Stimulated activated CD8-positive, alpha-beta memory T cell treated with anti-CD3 and anti-CD28 coated beads, Interleukin-4, amount 100 ng/mL, for 1 hour (primary cell): ENCODE measurements around the gene PPM1L.

ENCODE experiments used
- DNase-seq, 2 donors: peaks; one replicate each; pipeline ENCODE4 v3.0.0-alpha.2; 2020; ENCODE audit warnings: low read depth in 2 of 2, low spot score in 1 of 2

PPM1L gene

GRCh38 chr3:160928183-160928726 lies 172.2 kb downstream of the PPM1L start:
- no peak for DNase-seq

GRCh38 chr3:160929595-160929994 lies 173.6 kb downstream of the PPM1L start:
- DNase-seq: no peak

GRCh38 chr3:160931474-160931873 lies 175.4 kb downstream of the PPM1L start:
- DNase-seq: no peak

GRCh38 chr3:160935413-160936095 lies 179.5 kb downstream of the PPM1L start:
- no peak for DNase-seq

- peak; percentile 38 to 41 for DNase-seq
These were observed 186.0 kb downstream of the PPM1L start for GRCh38 chr3:160941885-160942494.

- DNase-seq: no peak
These were observed 188.0 kb downstream of the PPM1L start for GRCh38 chr3:160943996-160944395.

- no peak for DNase-seq
These were observed 189.3 kb downstream of the PPM1L start for GRCh38 chr3:160945336-160945735.

- no peak for DNase-seq
These were observed 192.2 kb downstream of the PPM1L start for GRCh38 chr3:160948273-160948672.

- DNase-seq: no peak
These were observed 193.4 kb downstream of the PPM1L start for GRCh38 chr3:160949460-160949859.

- DNase-seq: no peak
These were observed 194.5 kb downstream of the PPM1L start for GRCh38 chr3:160950542-160950941.

- no peak for DNase-seq
These were observed 194.9 kb downstream of the PPM1L start for GRCh38 chr3:160950954-160951353.

GRCh38 chr3:160951642-160952487 lies 195.8 kb downstream of the PPM1L start:
- DNase-seq: no peak

GRCh38 chr3:160953686-160954085 lies 197.7 kb downstream of the PPM1L start:
- no peak for DNase-seq

GRCh38 chr3:160956785-160957184 lies 200.8 kb downstream of the PPM1L start:
- no peak for DNase-seq

- DNase-seq: no peak
These were observed 204.5 kb downstream of the PPM1L start for GRCh38 chr3:160960568-160960967.

GRCh38 chr3:160963949-160964348 lies 207.9 kb downstream of the PPM1L start:
- no peak for DNase-seq

- DNase-seq: no peak
These were observed 212.7 kb downstream of the PPM1L start for GRCh38 chr3:160968761-160969160.

GRCh38 chr3:160973067-160973809 lies 217.2 kb downstream of the PPM1L start:
- DNase-seq: no peak

- DNase-seq: no peak
These were observed 221.7 kb downstream of the PPM1L start for GRCh38 chr3:160977773-160978172.

GRCh38 chr3:160980740-160981139 lies 224.7 kb downstream of the PPM1L start:
- no peak for DNase-seq
